ENCODE data around the gene NDUFA13.
A peak's percentile ranks its signal among the peaks of the same experiment; 100 is the strongest.

NDUFA13 gene

DNA sequence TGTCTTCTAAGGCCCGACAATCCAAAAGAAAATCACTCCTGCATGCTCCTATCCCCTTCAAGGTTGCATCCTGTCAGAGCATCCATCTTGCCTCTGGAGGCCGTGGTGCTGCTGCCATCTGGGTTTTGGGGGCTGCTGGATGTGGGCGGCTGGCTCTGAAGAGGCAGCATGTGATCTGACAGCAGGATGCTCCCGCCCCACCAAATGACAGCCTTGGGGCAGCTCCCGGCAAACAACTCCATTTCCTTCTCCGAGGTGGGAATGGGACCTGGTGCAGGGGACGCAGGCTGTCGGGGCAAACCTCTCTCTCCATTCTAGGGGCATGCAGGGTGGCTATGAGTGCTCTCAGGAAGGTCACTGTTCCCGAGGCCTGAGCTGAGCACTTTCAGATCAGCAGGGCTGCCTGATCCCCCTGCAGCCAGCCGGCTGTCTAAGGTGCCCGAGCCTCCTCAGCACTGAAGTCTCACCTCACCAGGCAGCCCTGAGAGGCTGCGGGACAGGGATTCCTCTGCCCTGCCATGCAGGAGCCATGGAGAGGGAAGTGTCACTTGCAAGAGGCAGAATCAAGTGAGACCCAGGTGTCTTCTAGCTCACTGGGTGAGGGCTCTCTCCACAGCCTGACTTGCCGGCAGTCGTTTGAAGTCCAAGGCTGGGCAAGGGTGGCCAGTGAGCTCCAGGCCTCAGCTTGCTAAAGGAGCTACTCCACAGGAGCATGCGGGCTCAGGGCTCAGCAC is 29.5 kb upstream of the NDUFA13 start:
- Histone ChIP-seq H2AK5ac (ENCODE audit: low read length) (no peak overlapping the region), H2BK12ac (ENCODE audit: low read length) (peak overlapping the region; percentile 10), H3K4ac (ENCODE audit: low read depth, low read length) (peak overlapping the region; percentile 76), H3K79me2 (ENCODE audit: control insufficient read depth, insufficient read depth, low read length, poor library complexity) (peaks cover 16% of the 10 kb centered on the region), H3K9ac (ENCODE audit: low read length) (no peak overlapping the region), H4K8ac (ENCODE audit: low read depth, low read length) (no peak overlapping the region), H3K27ac (ENCODE audit: low read depth, low read length) (peak overlapping the region; percentile 27), H3K4me2 (ENCODE audit: low read length) (no peak overlapping the region), H2BK120ac (ENCODE audit: insufficient read depth, low read length, poor library complexity) (no peak overlapping the region), H3K27me3 (ENCODE audit: insufficient read depth, low read length) (no peaks in the 10 kb centered on the region), H4K12ac (ENCODE audit: low read depth, low read length) (no peak overlapping the region), H2AFZ (ENCODE audit: insufficient read depth, low read length, poor library complexity) (no peak overlapping the region), H4K91ac (ENCODE audit: low read depth, low read length) (peak overlapping the region; percentile 17), H3K79me1 (ENCODE audit: low read length) (peaks cover 15% of the 10 kb centered on the region), H3K14ac (ENCODE audit: low read length) (peak overlapping the region; percentile 14), H3K23ac (ENCODE audit: low read length) (no peak overlapping the region), H3K36me3 (ENCODE audit: control insufficient read depth in 1 of 2, insufficient read depth in 2 of 2, low read length in 2 of 2) (peaks cover 23% of the 10 kb centered on the region in 2 experiments), H3K4me3 (ENCODE audit: low read depth, low read length) (no peak overlapping the region), H3K4me1 (ENCODE audit: control insufficient read depth in 1 of 2, insufficient read depth in 2 of 2, low read length in 2 of 2) (peaks cover 49 to 53% of the 10 kb centered on the region in 2 experiments), H2BK5ac (ENCODE audit: low read depth, low read length, poor library complexity) (peak overlapping the region; percentile 18), H3K18ac (ENCODE audit: low read length) (peak overlapping the region; percentile 56), H3K9me3 (ENCODE audit: insufficient read depth, low read depth, low read length) (no peaks in the 10 kb centered on the region)
- no CpG with 5 or more reads among the region's 15 CpGs for WGBS (ENCODE audit: extremely low coverage, insufficient coverage, insufficient read length)
- peak; percentile 55 to 58 for DNase-seq

DNA sequence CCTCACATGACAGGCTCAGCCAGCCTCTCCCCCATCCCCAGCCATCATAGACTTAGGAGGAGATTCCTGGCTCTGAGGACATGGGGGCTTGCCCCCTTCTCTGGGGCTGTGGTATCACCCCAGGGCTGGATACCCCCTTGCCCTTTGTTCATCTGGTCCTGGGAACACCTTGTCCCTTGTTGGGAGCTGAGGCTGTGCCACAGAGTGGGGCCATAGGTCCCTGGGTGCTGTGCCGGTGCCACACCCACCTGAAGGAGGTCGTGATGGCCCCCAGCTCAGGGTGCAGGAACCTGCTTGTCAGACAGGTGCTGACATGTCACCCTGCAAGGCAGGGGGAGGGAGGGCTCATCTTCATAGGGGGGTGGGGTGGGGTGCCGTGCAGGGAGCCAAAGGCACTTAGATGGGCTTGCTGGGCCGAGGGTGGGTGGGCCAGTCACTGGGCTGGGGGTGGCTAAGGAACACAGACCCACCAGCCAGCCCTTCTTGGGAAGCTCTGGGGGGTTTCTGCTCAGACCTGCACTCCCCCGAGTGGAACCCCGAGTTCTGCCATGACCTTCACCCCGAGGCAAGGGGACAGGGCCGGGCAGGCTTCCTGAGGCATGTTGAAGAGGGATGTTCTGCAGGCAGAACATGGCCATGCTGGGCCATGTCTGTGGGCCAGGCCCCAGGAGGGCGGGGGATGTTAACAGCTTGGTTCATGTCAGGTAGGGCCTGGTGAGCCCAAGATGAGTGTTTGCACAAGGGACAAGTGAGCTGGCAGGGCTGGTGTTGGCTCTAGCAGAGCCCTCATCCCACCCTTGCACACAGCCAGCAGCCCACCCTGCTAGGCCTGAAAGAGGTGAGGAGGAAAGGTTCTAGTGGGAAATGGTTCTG is 28.7 kb upstream of the NDUFA13 start:
- no peak overlapping the region for H3K4me2 ChIP-seq (ENCODE audit: low read length)
- no peak overlapping the region for H2BK5ac ChIP-seq (ENCODE audit: low read depth, low read length, poor library complexity)
- H2BK12ac ChIP-seq (ENCODE audit: low read length), result peak overlapping the region; percentile 29
- no peak overlapping the region for H3K4me3 ChIP-seq (ENCODE audit: low read depth, low read length)
- DNase-seq, result no peak
- peaks cover 15% of the 10 kb centered on the region for H3K79me1 ChIP-seq (ENCODE audit: low read length)
- H3K9me3 ChIP-seq (ENCODE audit: insufficient read depth, low read depth, low read length), result no peaks in the 10 kb centered on the region
- peaks cover 49 to 53% of the 10 kb centered on the region in 2 experiments for H3K4me1 ChIP-seq (ENCODE audit: control insufficient read depth in 1 of 2, insufficient read depth in 2 of 2, low read length in 2 of 2)
- H3K79me2 ChIP-seq (ENCODE audit: control insufficient read depth, insufficient read depth, low read length, poor library complexity), result peaks cover 16% of the 10 kb centered on the region
- peak overlapping the region; percentile 76 for H3K4ac ChIP-seq (ENCODE audit: low read depth, low read length)
- WGBS (ENCODE audit: extremely low coverage, insufficient coverage, insufficient read length), result no CpG with 5 or more reads among the region's 9 CpGs
- peak overlapping the region; percentile 24 for H3K27ac ChIP-seq (ENCODE audit: low read depth, low read length)
- H2AFZ ChIP-seq (ENCODE audit: insufficient read depth, low read length, poor library complexity), result no peak overlapping the region
- peak overlapping the region; percentile 14 for H3K14ac ChIP-seq (ENCODE audit: low read length)
- peaks cover 27 to 29% of the 10 kb centered on the region in 2 experiments for H3K36me3 ChIP-seq (ENCODE audit: control insufficient read depth in 1 of 2, insufficient read depth in 2 of 2, low read length in 2 of 2)
- H4K91ac ChIP-seq (ENCODE audit: low read depth, low read length), result peak overlapping the region; percentile 17
- H3K23ac ChIP-seq (ENCODE audit: low read length), result no peak overlapping the region
- H2AK5ac ChIP-seq (ENCODE audit: low read length), result no peak overlapping the region
- H4K12ac ChIP-seq (ENCODE audit: low read depth, low read length), result no peak overlapping the region
- peak overlapping the region; percentile 44 for H4K8ac ChIP-seq (ENCODE audit: low read depth, low read length)
- peak overlapping the region; percentile 56 for H3K18ac ChIP-seq (ENCODE audit: low read length)
- no peak overlapping the region for H2BK120ac ChIP-seq (ENCODE audit: insufficient read depth, low read length, poor library complexity)
- H3K27me3 ChIP-seq (ENCODE audit: insufficient read depth, low read length), result no peaks in the 10 kb centered on the region
- H3K9ac ChIP-seq (ENCODE audit: low read length), result no peak overlapping the region

DNA sequence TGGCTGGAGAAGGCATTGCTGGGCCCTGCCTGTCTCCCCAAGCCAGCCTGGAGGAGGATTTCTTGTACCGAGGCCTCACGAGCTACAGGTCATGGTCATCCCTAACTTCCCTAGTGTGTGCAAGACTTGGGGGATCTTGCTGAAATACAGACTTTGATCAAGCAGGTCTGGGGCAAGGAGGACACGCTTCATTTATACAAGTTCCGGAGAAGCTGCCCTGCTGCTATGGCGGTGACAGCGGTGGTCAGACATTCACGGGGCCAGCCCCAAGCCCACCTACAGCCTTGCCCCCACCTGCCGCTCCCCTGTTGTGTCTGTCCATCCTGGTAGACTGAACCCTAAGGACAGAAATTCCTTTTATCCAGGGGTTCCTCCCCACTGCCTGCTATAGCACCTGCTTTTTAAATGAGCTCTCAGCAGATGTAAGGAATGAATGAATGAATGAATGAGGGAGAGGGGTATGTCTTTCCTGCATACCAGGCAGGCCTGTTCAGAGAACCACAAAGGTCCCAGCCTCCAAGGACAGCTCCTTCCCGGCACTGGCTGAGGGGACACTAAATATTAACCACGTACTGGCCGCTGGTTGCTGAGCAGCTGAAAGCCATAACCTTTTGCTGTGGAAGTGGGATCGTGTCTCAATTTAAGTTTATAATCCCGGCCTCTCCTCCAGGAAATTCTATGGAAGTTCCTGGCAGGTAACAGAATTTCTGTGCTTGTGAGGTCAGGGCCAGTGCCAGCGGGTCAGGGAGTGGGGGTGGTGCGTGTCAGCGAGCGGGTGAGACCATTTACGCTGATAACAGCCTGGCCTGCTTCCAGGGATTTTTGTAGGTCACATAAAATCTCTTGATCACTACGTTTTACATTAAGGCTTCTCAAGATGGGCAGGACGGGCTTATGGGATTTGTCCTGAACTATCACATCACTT is 27.8 kb upstream of the NDUFA13 start:
- Histone ChIP-seq H3K18ac (ENCODE audit: low read length) (peak overlapping the region; percentile 31), H3K36me3 (ENCODE audit: control insufficient read depth in 1 of 2, insufficient read depth in 2 of 2, low read length in 2 of 2) (peaks cover 28 to 30% of the 10 kb centered on the region in 2 experiments), H3K4me2 (ENCODE audit: low read length) (no peak overlapping the region), H3K79me2 (ENCODE audit: control insufficient read depth, insufficient read depth, low read length, poor library complexity) (peaks cover 16% of the 10 kb centered on the region), H4K12ac (ENCODE audit: low read depth, low read length) (peak overlapping the region; percentile 16), H3K27me3 (ENCODE audit: insufficient read depth, low read length) (no peaks in the 10 kb centered on the region), H4K8ac (ENCODE audit: low read depth, low read length) (no peak overlapping the region), H3K79me1 (ENCODE audit: low read length) (peaks cover 15% of the 10 kb centered on the region), H3K23ac (ENCODE audit: low read length) (no peak overlapping the region), H3K4ac (ENCODE audit: low read depth, low read length) (peak overlapping the region; percentile 19), H3K9me3 (ENCODE audit: insufficient read depth, low read depth, low read length) (no peaks in the 10 kb centered on the region), H2BK5ac (ENCODE audit: low read depth, low read length, poor library complexity) (peak overlapping the region; percentile 42), H2AFZ (ENCODE audit: insufficient read depth, low read length, poor library complexity) (no peak overlapping the region), H3K27ac (ENCODE audit: low read depth, low read length) (peak overlapping the region; percentile 81), H3K4me1 (ENCODE audit: control insufficient read depth in 1 of 2, insufficient read depth in 2 of 2, low read length in 2 of 2) (peaks cover 49 to 53% of the 10 kb centered on the region in 2 experiments), H2AK5ac (ENCODE audit: low read length) (no peak overlapping the region), H3K9ac (ENCODE audit: low read length) (no peak overlapping the region), H2BK120ac (ENCODE audit: insufficient read depth, low read length, poor library complexity) (peak overlapping the region; percentile 42), H3K14ac (ENCODE audit: low read length) (no peak overlapping the region), H2BK12ac (ENCODE audit: low read length) (peak overlapping the region; percentile 44), H4K91ac (ENCODE audit: low read depth, low read length) (peak overlapping the region; percentile 45), H3K4me3 (ENCODE audit: low read depth, low read length) (no peak overlapping the region)
- peak in 1 of 2 donors; percentile 21 for DNase-seq
- WGBS (ENCODE audit: extremely low coverage, insufficient coverage, insufficient read length), result no CpG with 5 or more reads among the region's 20 CpGs
